Activated T-cell treated with anti-CD3 and anti-CD28 coated beads, Interleukin-2, amount 50 U/mL, for 72 hours (primary cell): Measurements from ENCODE around the gene NEGR1. TPM values are rescaled to one million over a fixed set of nuclear protein-coding genes. Genes with fewer than 3 reads are reported as not detected.

ENCODE experiments used
- ATAC-seq, 2 donors: fragments of 150-1000 bp; cut with Tn5 transposase; replicated peaks in 1 of 2; 2 replicates each; pipeline ENCODE4 v1.10.0; 2021; ENCODE audit warnings: moderate library complexity in 2 of 2, mild to moderate bottlenecking in 1 of 2
- DNase-seq, 2 donors: peaks; one replicate each; pipeline ENCODE4 v3.0.0; 2021 to 2022; ENCODE audit warnings: mixed read lengths in 1 of 2
- H3K27ac Mint-ChIP-seq: one replicate; pipeline ENCODE4 v1.8.0; 2022; ENCODE audit warnings: mild to moderate bottlenecking, moderate library complexity, mixed read lengths
- H3K27me3 Mint-ChIP-seq: one replicate; pipeline ENCODE4 v1.8.0; 2022; ENCODE audit warnings: low read depth, mixed read lengths
- H3K36me3 Mint-ChIP-seq, 2 donors: one replicate each; pipeline ENCODE4 v1.8.0; 2022; ENCODE audit warnings: mixed read lengths in 2 of 2, mild to moderate bottlenecking in 1 of 2; ENCODE audit not compliant: insufficient read depth in 2 of 2
- H3K4me1 Mint-ChIP-seq: one replicate; pipeline ENCODE4 v1.8.0; 2022; ENCODE audit warnings: low read depth, mixed read lengths
- H3K4me3 Mint-ChIP-seq, 2 donors: one replicate each; pipeline ENCODE4 v1.8.0; 2022; ENCODE audit warnings: mild to moderate bottlenecking in 2 of 2, mixed read lengths in 2 of 2, moderate library complexity in 2 of 2
- H3K9me3 Mint-ChIP-seq, 2 donors: one replicate each; pipeline ENCODE4 v1.8.0; 2022; ENCODE audit warnings: mixed read lengths in 2 of 2
- total RNA-seq, 2 donors: library from RNA; stranded (reverse); gene quantifications; one replicate each; pipeline ENCODE4 v1.2.3, GENCODE V29; 2022

Gene NEGR1
- total RNA-seq, 2 donors from 2014 or later, result 0.24 TPM; not detected in 1

- Mint-ChIP-seq H3K36me3 (no peaks in the 10 kb centered on the region), H3K27me3 (no peaks in the 10 kb centered on the region), H3K4me1 (no peaks in the 10 kb centered on the region), H3K27ac (no peak overlapping the region), H3K9me3 (peaks cover 0 to 8% of the 10 kb centered on the region in 2 donors), H3K4me3 (no peak overlapping the region)
- ATAC-seq, result no peak
- DNase-seq, result no peak
Observed at GRCh38 chr1:71647513-71648300, 634.6 kb downstream of the NEGR1 start.

GRCh38 chr1:71645015-71645414 is 637.3 kb downstream of the NEGR1 start:
- DNase-seq (no peak), ATAC-seq (no peak)
- Mint-ChIP-seq H3K4me3 (no peak overlapping the region), H3K27me3 (no peaks in the 10 kb centered on the region), H3K27ac (no peak overlapping the region), H3K9me3 (peaks cover 3 to 15% of the 10 kb centered on the region in 2 donors), H3K36me3 (no peaks in the 10 kb centered on the region), H3K4me1 (no peaks in the 10 kb centered on the region)

GRCh38 chr1:71641903-71642302 is 640.4 kb downstream of the NEGR1 start:
- Mint-ChIP-seq H3K9me3 (peaks cover 3 to 10% of the 10 kb centered on the region in 2 donors), H3K36me3 (no peaks in the 10 kb centered on the region), H3K4me3 (no peak overlapping the region), H3K27ac (no peak overlapping the region), H3K4me1 (no peaks in the 10 kb centered on the region), H3K27me3 (no peaks in the 10 kb centered on the region)
- ATAC-seq, result no peak
- DNase-seq, result no peak

GRCh38 chr1:71640998-71641397 is 641.3 kb downstream of the NEGR1 start:
- Mint-ChIP-seq H3K4me3 (no peak overlapping the region), H3K36me3 (no peaks in the 10 kb centered on the region), H3K27me3 (no peaks in the 10 kb centered on the region), H3K27ac (no peak overlapping the region), H3K4me1 (no peaks in the 10 kb centered on the region), H3K9me3 (peaks cover 3 to 10% of the 10 kb centered on the region in 2 donors)
- DNase-seq (no peak), ATAC-seq (no peak)

- peaks cover 5 to 12% of the 10 kb centered on the region in 2 donors for H3K9me3 Mint-ChIP-seq
- no peaks in the 10 kb centered on the region for H3K27me3 Mint-ChIP-seq
- H3K36me3 Mint-ChIP-seq, result no peaks in the 10 kb centered on the region
- no peak overlapping the region for H3K27ac Mint-ChIP-seq
- no peak for DNase-seq
- H3K4me3 Mint-ChIP-seq, result no peak overlapping the region
- no peaks in the 10 kb centered on the region for H3K4me1 Mint-ChIP-seq
- ATAC-seq, result no peak
Observed at GRCh38 chr1:71640116-71640515, 642.2 kb downstream of the NEGR1 start.

- Mint-ChIP-seq H3K36me3 (no peaks in the 10 kb centered on the region), H3K4me1 (no peaks in the 10 kb centered on the region), H3K27me3 (no peaks in the 10 kb centered on the region), H3K27ac (no peak overlapping the region), H3K4me3 (no peak overlapping the region), H3K9me3 (peaks cover 10 to 12% of the 10 kb centered on the region in 2 donors)
- DNase-seq, result no peak
- no peak for ATAC-seq
Observed at GRCh38 chr1:71638081-71638766, 644.1 kb downstream of the NEGR1 start.

GRCh38 chr1:71635568-71635967 is 646.8 kb downstream of the NEGR1 start:
- H3K9me3 Mint-ChIP-seq, result peaks cover 5 to 7% of the 10 kb centered on the region in 2 donors
- ATAC-seq (no peak), DNase-seq (no peak)
- H3K27ac Mint-ChIP-seq, result no peak overlapping the region
- H3K27me3 Mint-ChIP-seq, result no peaks in the 10 kb centered on the region
- H3K4me1 Mint-ChIP-seq, result no peaks in the 10 kb centered on the region
- no peaks in the 10 kb centered on the region for H3K36me3 Mint-ChIP-seq
- no peak overlapping the region for H3K4me3 Mint-ChIP-seq

GRCh38 chr1:71634159-71634558 is 648.2 kb downstream of the NEGR1 start:
- Mint-ChIP-seq H3K36me3 (no peaks in the 10 kb centered on the region), H3K27me3 (no peaks in the 10 kb centered on the region), H3K9me3 (peaks cover 7 to 8% of the 10 kb centered on the region in 2 donors), H3K4me3 (no peak overlapping the region), H3K4me1 (no peaks in the 10 kb centered on the region), H3K27ac (no peak overlapping the region)
- no peak for ATAC-seq
- no peak for DNase-seq

GRCh38 chr1:71630073-71630472 is 652.3 kb downstream of the NEGR1 start:
- Mint-ChIP-seq H3K4me1 (no peaks in the 10 kb centered on the region), H3K9me3 (peaks cover 4 to 11% of the 10 kb centered on the region in 2 donors), H3K36me3 (no peaks in the 10 kb centered on the region), H3K27me3 (no peaks in the 10 kb centered on the region), H3K27ac (no peak overlapping the region), H3K4me3 (no peak overlapping the region)
- no peak for DNase-seq
- ATAC-seq, result no peak

GRCh38 chr1:71625004-71625403 is 657.3 kb downstream of the NEGR1 start:
- no peaks in the 10 kb centered on the region for H3K36me3 Mint-ChIP-seq
- H3K4me3 Mint-ChIP-seq, result no peak overlapping the region
- ATAC-seq (no peak), DNase-seq (no peak)
- no peaks in the 10 kb centered on the region for H3K27me3 Mint-ChIP-seq
- H3K27ac Mint-ChIP-seq, result no peak overlapping the region
- H3K9me3 Mint-ChIP-seq, result peaks cover 0 to 15% of the 10 kb centered on the region in 2 donors
- H3K4me1 Mint-ChIP-seq, result no peaks in the 10 kb centered on the region

- H3K4me1 Mint-ChIP-seq, result no peaks in the 10 kb centered on the region
- H3K4me3 Mint-ChIP-seq, result no peak overlapping the region
- H3K36me3 Mint-ChIP-seq, result no peaks in the 10 kb centered on the region
- no peak overlapping the region for H3K27ac Mint-ChIP-seq
- DNase-seq (no peak), ATAC-seq (no peak)
- no peaks in the 10 kb centered on the region for H3K27me3 Mint-ChIP-seq
- peaks cover 0 to 9% of the 10 kb centered on the region in 2 donors for H3K9me3 Mint-ChIP-seq
Observed at GRCh38 chr1:71623888-71624287, 658.5 kb downstream of the NEGR1 start.

GRCh38 chr1:71621785-71622184 is 660.6 kb downstream of the NEGR1 start:
- no peaks in the 10 kb centered on the region for H3K36me3 Mint-ChIP-seq
- peaks cover 0 to 6% of the 10 kb centered on the region in 2 donors for H3K9me3 Mint-ChIP-seq
- no peaks in the 10 kb centered on the region for H3K27me3 Mint-ChIP-seq
- no peak overlapping the region for H3K4me3 Mint-ChIP-seq
- no peak for DNase-seq
- ATAC-seq, result no peak
- no peaks in the 10 kb centered on the region for H3K4me1 Mint-ChIP-seq
- H3K27ac Mint-ChIP-seq, result no peak overlapping the region

- Mint-ChIP-seq H3K4me1 (no peaks in the 10 kb centered on the region), H3K36me3 (no peaks in the 10 kb centered on the region), H3K27ac (no peak overlapping the region), H3K4me3 (no peak overlapping the region), H3K27me3 (no peaks in the 10 kb centered on the region), H3K9me3 (peaks cover 0 to 4% of the 10 kb centered on the region in 2 donors)
- ATAC-seq (no peak), DNase-seq (no peak)
Observed at GRCh38 chr1:71618766-71619530, 663.4 kb downstream of the NEGR1 start.
